ENCODE measurements around the gene FBXL3. TPM values are rescaled to one million over a fixed set of nuclear protein-coding genes. Genes with fewer than 3 reads are reported as not detected.
"Not testable (repeated sequence)": the region's sequence is repeated elsewhere in the genome, so short reads cannot be mapped to it uniquely, and the experiment has no call there.

FBXL3 gene
- total RNA-seq, 6 experiments from 2014 or later, result 13.6 to 31.4 (median 19.7) TPM

- DNase-seq (no peak), ATAC-seq (no peak)
- H3K4me3 ChIP-seq, result no peak overlapping the region
- TF ChIP-seq POLR2A (IDR thresholded peaks at IDR 0.05) (no peak), CTCF (IDR thresholded peaks at IDR 0.05) (no peak)
- no peaks in the 10 kb centered on the region for H3K4me1 ChIP-seq
- no CpG with 5 or more reads among the region's 6 CpGs for WGBS (ENCODE audit: insufficient coverage, low coverage, low lambda C conversion rate, missing lambda C conversion rate)
- no peaks in the 10 kb centered on the region for H3K36me3 ChIP-seq
- no peaks in the 10 kb centered on the region for H3K27me3 ChIP-seq
- H3K9me3 ChIP-seq, result no peaks in the 10 kb centered on the region
- no peak overlapping the region for H3K27ac ChIP-seq
- intact Hi-C loops (cut with DNase I), result no loop called here
Measured at GRCh38 chr13:76968041-76968440, 58.9 kb downstream of the FBXL3 start.

- no peaks in the 10 kb centered on the region for H3K36me3 ChIP-seq
- H3K4me3 ChIP-seq, result no peak overlapping the region
- no peaks in the 10 kb centered on the region for H3K4me1 ChIP-seq
- DNase-seq (no peak), ATAC-seq (no peak)
- no peak for TF ChIP-seq CTCF (IDR thresholded peaks at IDR 0.05)
- no peak for TF ChIP-seq POLR2A (IDR thresholded peaks at IDR 0.05)
- intact Hi-C loops (cut with DNase I), result no loop called here
- no peak overlapping the region for H3K27ac ChIP-seq
- WGBS (ENCODE audit: insufficient coverage, low coverage, low lambda C conversion rate, missing lambda C conversion rate), result 69% methylated on average over 6 of the region's 6 CpGs
- no peaks in the 10 kb centered on the region for H3K27me3 ChIP-seq
- H3K9me3 ChIP-seq, result no peaks in the 10 kb centered on the region
Measured at GRCh38 chr13:76967031-76967430, 59.9 kb downstream of the FBXL3 start.

DNA sequence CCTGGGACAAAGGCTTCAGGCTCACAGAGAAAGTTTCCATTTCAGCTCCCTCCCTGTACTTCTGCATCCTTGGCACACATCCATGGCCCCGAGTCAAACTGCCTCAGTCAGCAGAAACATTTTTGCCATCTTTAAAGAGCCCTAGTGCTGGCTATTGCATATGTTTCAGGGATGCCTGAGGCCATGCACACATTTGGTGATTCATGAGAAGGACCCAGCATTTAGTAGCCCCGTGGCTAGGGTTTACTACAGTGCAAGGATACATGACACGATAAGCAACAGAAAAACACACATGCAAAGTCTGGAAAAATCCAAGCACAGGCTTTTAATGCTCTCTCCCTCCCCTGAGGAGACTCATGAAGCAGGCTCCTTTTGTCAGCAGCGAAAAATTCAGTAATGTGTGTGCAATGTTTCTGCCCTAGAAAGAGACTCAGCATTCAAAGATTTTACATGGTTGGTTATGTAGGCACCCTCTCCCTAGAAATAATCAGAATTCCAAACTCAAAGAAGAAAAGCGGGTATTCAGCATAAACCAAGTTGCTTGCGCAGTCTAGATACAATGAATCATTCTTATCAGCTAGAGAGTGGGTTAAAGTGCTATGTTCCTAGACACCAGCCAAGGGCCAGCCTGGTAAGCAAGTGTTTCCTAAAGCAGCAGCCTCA, 61.1 kb downstream of the FBXL3 start:
- Histone ChIP-seq H3K36me3 (no peaks in the 10 kb centered on the region), H3K4me3 (no peak overlapping the region), H3K9me3 (no peaks in the 10 kb centered on the region), H3K27me3 (no peaks in the 10 kb centered on the region), H3K4me1 (no peaks in the 10 kb centered on the region), H3K27ac (no peak overlapping the region)
- 38% methylated on average over 5 of the region's 6 CpGs for WGBS (ENCODE audit: insufficient coverage, low coverage, low lambda C conversion rate, missing lambda C conversion rate)
- intact Hi-C loops (cut with DNase I), result no loop called here
- peak; percentile 48 to 67 (median 50) for ATAC-seq
- peak in 2 of 3 donors; percentile 51 to 70 for DNase-seq
- TF ChIP-seq CTCF (IDR thresholded peaks at IDR 0.05) (no peak), POLR2A (IDR thresholded peaks at IDR 0.05) (no peak)

GRCh38 chr13:76959734-76960133, 67.2 kb downstream of the FBXL3 start:
- H3K27me3 ChIP-seq; H3K4me1 ChIP-seq; H3K9me3 ChIP-seq; intact Hi-C loops (cut with DNase I); H3K36me3 ChIP-seq; ATAC-seq; H3K27ac ChIP-seq; DNase-seq; H3K4me3 ChIP-seq: not testable (repeated sequence)

DNA sequence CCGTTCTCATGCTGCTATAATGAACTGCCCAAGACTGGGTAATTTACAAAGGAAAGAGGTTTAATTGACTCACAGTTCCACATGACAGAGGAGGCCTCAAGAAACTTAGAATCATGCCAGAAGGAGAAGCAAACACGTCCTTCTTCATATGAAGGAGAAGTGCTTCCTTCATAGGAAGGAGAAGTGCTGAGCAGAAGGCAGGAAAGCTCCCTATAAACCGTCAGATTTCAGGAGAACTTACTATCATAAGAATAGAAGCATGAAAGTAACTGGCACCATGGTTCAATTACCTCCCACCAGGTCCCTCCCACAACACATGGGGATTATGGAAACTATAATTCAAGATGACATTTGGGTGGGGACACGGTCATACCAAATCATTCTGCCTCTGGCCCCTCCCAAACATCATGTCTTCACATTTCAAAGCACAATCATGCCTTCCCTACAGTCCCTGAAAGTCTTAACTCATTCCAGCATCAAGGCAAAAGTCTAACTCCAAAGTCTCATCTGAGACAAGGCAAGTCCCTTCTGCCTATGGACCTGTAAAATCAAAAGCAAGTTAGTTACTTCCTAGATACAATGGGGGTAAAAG, 68.0 kb downstream of the FBXL3 start:
- intact Hi-C loops (cut with DNase I), result no loop called here
- DNase-seq (no peak), ATAC-seq (no peak)
- no peaks in the 10 kb centered on the region for H3K36me3 ChIP-seq
- WGBS (ENCODE audit: insufficient coverage, low coverage, low lambda C conversion rate, missing lambda C conversion rate), result 38% methylated on average over 3 of the region's 4 CpGs
- no peaks in the 10 kb centered on the region for H3K27me3 ChIP-seq
- no peak overlapping the region for H3K4me3 ChIP-seq
- TF ChIP-seq CTCF (IDR thresholded peaks at IDR 0.05) (no peak), POLR2A (IDR thresholded peaks at IDR 0.05) (no peak)
- H3K4me1 ChIP-seq, result peaks cover 0 to 5% (median 0%) of the 10 kb centered on the region in 4 donors
- H3K9me3 ChIP-seq, result no peaks in the 10 kb centered on the region
- no peak overlapping the region for H3K27ac ChIP-seq

All from right lobe of liver (tissue), 6 donors.